ENCODE measurements around the gene MAN1A2. TPM values are rescaled to one million over a fixed set of nuclear protein-coding genes. Genes with fewer than 3 reads are reported as not detected.
"Not testable (repeated sequence)": the region's sequence is repeated elsewhere in the genome, so short reads cannot be mapped to it uniquely, and the experiment has no call there.

Gene MAN1A2
- polyA plus RNA-seq, 1 donor from 2014 or later: 15.4 TPM

- Mint-ChIP-seq H3K27me3 (no peaks in the 10 kb centered on the region), H3K4me1 (no peaks in the 10 kb centered on the region), H3K36me3 (peaks cover 21% of the 10 kb centered on the region), H3K4me3 (no peak overlapping the region), H3K27ac (no peak overlapping the region), H3K9me3 (peaks cover 0 to 4% (median 2%) of the 10 kb centered on the region in 3 donors)
Measured at GRCh38 chr1:117467336-117467735, 100.1 kb downstream of the MAN1A2 start.

GRCh38 chr1:117473063-117473462 is 105.8 kb downstream of the MAN1A2 start:
- Mint-ChIP-seq H3K36me3 (peaks cover 31% of the 10 kb centered on the region), H3K4me3 (no peak overlapping the region), H3K4me1 (no peaks in the 10 kb centered on the region), H3K9me3 (peaks cover 0 to 9% (median 4%) of the 10 kb centered on the region in 3 donors), H3K27me3 (no peaks in the 10 kb centered on the region), H3K27ac (no peak overlapping the region)

- not testable (repeated sequence) for H3K4me3 Mint-ChIP-seq, H3K9me3 Mint-ChIP-seq, H3K4me1 Mint-ChIP-seq, H3K27ac Mint-ChIP-seq, H3K27me3 Mint-ChIP-seq
- H3K36me3 Mint-ChIP-seq: peaks cover 36% of the 10 kb centered on the region
Measured at GRCh38 chr1:117475495-117475894, 108.2 kb downstream of the MAN1A2 start.

- Mint-ChIP-seq H3K4me3 (no peak overlapping the region), H3K27ac (no peak overlapping the region), H3K4me1 (no peaks in the 10 kb centered on the region), H3K27me3 (no peaks in the 10 kb centered on the region), H3K9me3 (peaks cover 0 to 6% (median 5%) of the 10 kb centered on the region in 3 donors), H3K36me3 (peaks cover 40% of the 10 kb centered on the region)
Measured at GRCh38 chr1:117479086-117479485, 111.8 kb downstream of the MAN1A2 start.

GRCh38 chr1:117481410-117481809 is 114.2 kb downstream of the MAN1A2 start:
- Mint-ChIP-seq H3K27ac (no peak overlapping the region), H3K27me3 (no peaks in the 10 kb centered on the region), H3K4me1 (no peaks in the 10 kb centered on the region), H3K9me3 (peaks cover 0 to 3% (median 0%) of the 10 kb centered on the region in 3 donors), H3K36me3 (peaks cover 31% of the 10 kb centered on the region), H3K4me3 (no peak overlapping the region)

GRCh38 chr1:117493906-117494305 is 126.7 kb downstream of the MAN1A2 start:
- Mint-ChIP-seq H3K4me3 (no peak overlapping the region), H3K27me3 (no peaks in the 10 kb centered on the region), H3K4me1 (no peaks in the 10 kb centered on the region), H3K36me3 (peaks cover 5% of the 10 kb centered on the region), H3K27ac (no peak overlapping the region), H3K9me3 (no peaks in the 10 kb centered on the region)

- H3K27me3 Mint-ChIP-seq: no peaks in the 10 kb centered on the region
- no peak overlapping the region for H3K4me3 Mint-ChIP-seq
- peaks cover 5% of the 10 kb centered on the region for H3K36me3 Mint-ChIP-seq
- no peaks in the 10 kb centered on the region for H3K9me3 Mint-ChIP-seq
- no peak overlapping the region for H3K27ac Mint-ChIP-seq
- H3K4me1 Mint-ChIP-seq: no peaks in the 10 kb centered on the region
Measured at GRCh38 chr1:117495068-117495467, 127.8 kb downstream of the MAN1A2 start.

- no peaks in the 10 kb centered on the region for H3K9me3 Mint-ChIP-seq
- H3K36me3 Mint-ChIP-seq: no peaks in the 10 kb centered on the region
- H3K27ac Mint-ChIP-seq: no peak overlapping the region
- H3K4me1 Mint-ChIP-seq: no peaks in the 10 kb centered on the region
- H3K4me3 Mint-ChIP-seq: no peak overlapping the region
- H3K27me3 Mint-ChIP-seq: no peaks in the 10 kb centered on the region
Measured at GRCh38 chr1:117499071-117499470, 131.8 kb downstream of the MAN1A2 start.

- no peak overlapping the region for H3K4me3 Mint-ChIP-seq
- H3K9me3 Mint-ChIP-seq: no peaks in the 10 kb centered on the region
- H3K36me3 Mint-ChIP-seq: peaks cover 2% of the 10 kb centered on the region
- no peak overlapping the region for H3K27ac Mint-ChIP-seq
- no peaks in the 10 kb centered on the region for H3K27me3 Mint-ChIP-seq
- H3K4me1 Mint-ChIP-seq: no peaks in the 10 kb centered on the region
Measured at GRCh38 chr1:117500584-117500983, 133.3 kb downstream of the MAN1A2 start.

- Mint-ChIP-seq H3K4me1 (no peaks in the 10 kb centered on the region), H3K4me3 (no peak overlapping the region), H3K36me3 (peaks cover 2% of the 10 kb centered on the region), H3K9me3 (no peaks in the 10 kb centered on the region), H3K27me3 (no peaks in the 10 kb centered on the region), H3K27ac (no peak overlapping the region)
Measured at GRCh38 chr1:117501281-117501680, 134.0 kb downstream of the MAN1A2 start.

- Mint-ChIP-seq H3K9me3 (no peaks in the 10 kb centered on the region), H3K36me3 (peaks cover 2% of the 10 kb centered on the region), H3K4me3 (no peak overlapping the region), H3K4me1 (peaks cover 0 to 5% (median 3%) of the 10 kb centered on the region in 3 donors), H3K27me3 (no peaks in the 10 kb centered on the region), H3K27ac (peak overlapping the region in 1 of 3 donors; percentile 40)
Measured at GRCh38 chr1:117511273-117511672, 144.0 kb downstream of the MAN1A2 start.

GRCh38 chr1:117512728-117513321 is 145.6 kb downstream of the MAN1A2 start:
- Mint-ChIP-seq H3K4me1 (peaks cover 0 to 5% (median 3%) of the 10 kb centered on the region in 3 donors), H3K36me3 (peaks cover 9% of the 10 kb centered on the region), H3K9me3 (no peaks in the 10 kb centered on the region), H3K27ac (no peak overlapping the region), H3K27me3 (no peaks in the 10 kb centered on the region), H3K4me3 (no peak overlapping the region)

GRCh38 chr1:117523111-117523510 is 155.9 kb downstream of the MAN1A2 start:
- Mint-ChIP-seq H3K27ac (peak overlapping the region in 1 of 3 donors; percentile 25), H3K4me1 (peaks cover 0 to 1% (median 0%) of the 10 kb centered on the region in 3 donors), H3K27me3 (no peaks in the 10 kb centered on the region)

GRCh38 chr1:117527074-117527473 is 159.8 kb downstream of the MAN1A2 start:
- Mint-ChIP-seq H3K9me3 (peaks cover 0 to 1% (median 0%) of the 10 kb centered on the region in 3 donors), H3K4me3 (no peak overlapping the region), H3K4me1 (no peaks in the 10 kb centered on the region), H3K36me3 (peaks cover 1% of the 10 kb centered on the region), H3K27ac (no peak overlapping the region), H3K27me3 (no peaks in the 10 kb centered on the region)

More at GRCh38 chr1:117523111-117523510, 155.9 kb downstream of the MAN1A2 start:
- Mint-ChIP-seq H3K9me3 (no peaks in the 10 kb centered on the region), H3K4me3 (no peak overlapping the region), H3K36me3 (peaks cover 3% of the 10 kb centered on the region)

- Mint-ChIP-seq H3K27ac (no peak overlapping the region), H3K36me3 (peaks cover 1% of the 10 kb centered on the region), H3K4me3 (no peak overlapping the region), H3K4me1 (no peaks in the 10 kb centered on the region), H3K9me3 (peaks cover 0 to 1% (median 0%) of the 10 kb centered on the region in 3 donors), H3K27me3 (no peaks in the 10 kb centered on the region)
Measured at GRCh38 chr1:117527566-117528102, 160.4 kb downstream of the MAN1A2 start.

- Mint-ChIP-seq H3K27ac (no peak overlapping the region), H3K36me3 (no peaks in the 10 kb centered on the region), H3K27me3 (no peaks in the 10 kb centered on the region), H3K4me1 (peaks cover 0 to 2% (median 0%) of the 10 kb centered on the region in 3 donors), H3K4me3 (no peak overlapping the region), H3K9me3 (peaks cover 0 to 1% (median 0%) of the 10 kb centered on the region in 3 donors)
Measured at GRCh38 chr1:117529683-117530082, 162.4 kb downstream of the MAN1A2 start.
